Measurements from ENCODE around the gene B4GALNT1. TPM values are rescaled to one million over a fixed set of nuclear protein-coding genes. Genes with fewer than 3 reads are reported as not detected.

The B4GALNT1 gene
- total and polyA plus RNA-seq, 10 donors = 0.39 to 2.2 (median 0.88) TPM

- TF ChIP-seq POLR2A (IDR thresholded peaks at IDR 0.05) = no peak
- TF ChIP-seq, protein P1, sequence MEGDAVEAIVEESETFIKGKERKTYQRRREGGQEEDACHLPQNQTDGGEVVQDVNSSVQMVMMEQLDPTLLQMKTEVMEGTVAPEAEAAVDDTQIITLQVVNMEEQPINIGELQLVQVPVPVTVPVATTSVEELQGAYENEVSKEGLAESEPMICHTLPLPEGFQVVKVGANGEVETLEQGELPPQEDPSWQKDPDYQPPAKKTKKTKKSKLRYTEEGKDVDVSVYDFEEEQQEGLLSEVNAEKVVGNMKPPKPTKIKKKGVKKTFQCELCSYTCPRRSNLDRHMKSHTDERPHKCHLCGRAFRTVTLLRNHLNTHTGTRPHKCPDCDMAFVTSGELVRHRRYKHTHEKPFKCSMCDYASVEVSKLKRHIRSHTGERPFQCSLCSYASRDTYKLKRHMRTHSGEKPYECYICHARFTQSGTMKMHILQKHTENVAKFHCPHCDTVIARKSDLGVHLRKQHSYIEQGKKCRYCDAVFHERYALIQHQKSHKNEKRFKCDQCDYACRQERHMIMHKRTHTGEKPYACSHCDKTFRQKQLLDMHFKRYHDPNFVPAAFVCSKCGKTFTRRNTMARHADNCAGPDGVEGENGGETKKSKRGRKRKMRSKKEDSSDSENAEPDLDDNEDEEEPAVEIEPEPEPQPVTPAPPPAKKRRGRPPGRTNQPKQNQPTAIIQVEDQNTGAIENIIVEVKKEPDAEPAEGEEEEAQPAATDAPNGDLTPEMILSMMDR (IDR thresholded peaks at IDR 0.05 in 8 of 11, conservative IDR thresholded peaks at IDR 0.05 in 3 of 11) = no peak
- TF ChIP-seq POLR2AphosphoS5 (IDR thresholded peaks at IDR 0.05) = no peak
- H3K4me3 ChIP-seq = no peak overlapping the region
- no peaks in the 10 kb centered on the region for H3K9me3 ChIP-seq
- intact Hi-C loops (cut with DNase I; ENCODE audit: low total_unique reads) = no loop called here
- peaks cover 16 to 41% (median 36%) of the 10 kb centered on the region in 6 donors for H3K4me1 ChIP-seq
- no peak overlapping the region for H3K27ac ChIP-seq
- no peaks in the 10 kb centered on the region for H3K36me3 ChIP-seq
- peaks cover 15 to 96% (median 69%) of the 10 kb centered on the region in 7 donors for H3K27me3 ChIP-seq (replicated peaks in 1 of 7)
- no peak for DNase-seq
- 73 to 90% (median 75%) methylated on average over 5 of the region's 5 CpGs for WGBS, 5 donors
Observed at GRCh38 chr12:57629897-57630471, 3.0 kb downstream of the B4GALNT1 start.

DNA sequence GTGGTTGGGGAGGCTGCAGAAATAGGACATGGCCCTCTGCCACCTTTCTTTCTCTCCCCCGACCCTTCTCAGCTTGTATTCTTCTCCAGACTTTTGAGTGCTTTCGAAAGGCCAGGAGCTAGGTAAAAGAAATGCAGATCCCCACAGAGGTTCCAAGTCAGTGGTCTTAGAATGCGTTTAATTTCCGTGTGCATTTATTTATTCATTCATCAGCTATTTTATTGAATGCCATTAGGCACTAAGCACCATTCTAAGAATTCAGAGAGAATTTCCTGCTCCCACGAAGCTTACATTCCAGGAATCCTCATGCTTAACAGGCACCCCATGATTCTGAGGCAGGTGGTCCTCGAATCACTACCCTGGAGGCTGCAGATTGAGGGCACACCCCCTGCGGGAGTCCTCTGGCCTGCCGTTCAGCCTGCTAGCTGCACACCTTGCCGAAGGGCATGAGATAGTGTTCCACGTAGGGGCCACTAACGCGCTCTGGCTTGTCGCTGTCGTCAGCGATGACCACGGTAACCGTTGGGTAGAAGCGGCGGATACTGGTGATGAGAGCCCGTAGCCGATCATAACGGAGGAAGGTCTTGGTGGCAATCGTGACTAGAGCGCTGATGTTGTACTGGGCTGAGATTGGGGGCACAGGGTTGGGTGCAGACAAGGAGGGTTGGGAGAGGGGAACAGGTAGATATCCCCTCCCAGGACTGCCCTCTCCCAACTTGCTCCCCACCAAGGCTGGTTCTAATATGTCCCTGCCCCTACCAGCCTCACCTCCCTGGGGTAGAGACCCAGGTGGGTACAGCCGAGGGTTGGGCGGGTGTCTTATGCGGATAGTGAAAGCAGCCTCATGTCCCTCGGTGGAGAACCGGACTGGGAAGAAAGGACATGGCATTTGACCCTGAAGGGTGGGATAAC, 4.5 kb downstream of the B4GALNT1 start:
- no peak overlapping the region for H3K27ac ChIP-seq
- H3K4me1 ChIP-seq = peaks cover 16 to 39% (median 34%) of the 10 kb centered on the region in 6 donors
- TF ChIP-seq POLR2AphosphoS5 (IDR thresholded peaks at IDR 0.05) (no peak), POLR2A (IDR thresholded peaks at IDR 0.05) (no peak)
- TF ChIP-seq, protein P1 (IDR thresholded peaks at IDR 0.05 in 8 of 11, conservative IDR thresholded peaks at IDR 0.05 in 3 of 11) = no peak
- no peaks in the 10 kb centered on the region for H3K9me3 ChIP-seq
- H3K27me3 ChIP-seq (replicated peaks in 1 of 7) = peaks cover 15 to 99% (median 81%) of the 10 kb centered on the region in 7 donors
- WGBS, 5 donors = 49 to 64% (median 53%) methylated on average over 27 to 29 of the region's 29 CpGs
- DNase-seq = no peak
- H3K36me3 ChIP-seq = no peaks in the 10 kb centered on the region
- intact Hi-C loops (cut with DNase I; ENCODE audit: low total_unique reads) = no loop called here
- no peak overlapping the region for H3K4me3 ChIP-seq

GRCh38 chr12:57627501-57628279, 5.3 kb downstream of the B4GALNT1 start:
- Histone ChIP-seq H3K4me3 (peak overlapping the region in 4 of 8 donors; percentile 9 to 58 (median 26)), H3K27me3 (replicated peaks in 1 of 7) (peaks cover 15 to 99% (median 83%) of the 10 kb centered on the region in 7 donors), H3K4me1 (peaks cover 10 to 31% (median 26%) of the 10 kb centered on the region in 6 donors), H3K36me3 (no peaks in the 10 kb centered on the region), H3K9me3 (no peaks in the 10 kb centered on the region), H3K27ac (no peak overlapping the region)
- TF ChIP-seq POLR2A (IDR thresholded peaks at IDR 0.05) (no peak), POLR2AphosphoS5 (IDR thresholded peaks at IDR 0.05) (peak in 1 of 3 donors; percentile 8)
- TF ChIP-seq, protein P1 (IDR thresholded peaks at IDR 0.05 in 8 of 11, conservative IDR thresholded peaks at IDR 0.05 in 3 of 11) = peak in 2 of 11 experiments; percentile 8 to 32
- DNase-seq = no peak
- 4 to 7% (median 5%) methylated on average over 40 to 67 of the region's 67 CpGs for WGBS, 5 donors
- intact Hi-C loops (cut with DNase I; ENCODE audit: low total_unique reads) = no loop called here
